ENCODE measurements around the gene STRIP2. TPM values are rescaled to one million over a fixed set of nuclear protein-coding genes. Genes with fewer than 3 reads are reported as not detected.

Gene STRIP2
- total RNA-seq, 1 experiment from 2014 or later = 9.9 TPM

- no peak overlapping the region for H4K8ac ChIP-seq (replicated peaks; ENCODE audit: insufficient read length, low read depth, low read length)
- H2BK5ac ChIP-seq (ENCODE audit: insufficient read length, low read length) = no peak overlapping the region
- no CpG with 5 or more reads among the region's 1 CpG for WGBS (ENCODE audit: extremely low coverage, insufficient read length, low lambda C conversion rate)
- no peak overlapping the region for H3T11ph ChIP-seq (ENCODE audit: low read length)
- H3K9me3 Mint-ChIP-seq = no peaks in the 10 kb centered on the region
- no peaks in the 10 kb centered on the region for H3K23me2 ChIP-seq (ENCODE audit: insufficient read length, low read depth, low read length, poor library complexity, severe bottlenecking)
- no peak overlapping the region for H3K18ac ChIP-seq (ENCODE audit: insufficient read length, low read depth, low read length)
- H3K56ac ChIP-seq (ENCODE audit: insufficient read length, low read depth, low read length) = no peak overlapping the region
- no peak overlapping the region for H2BK20ac ChIP-seq (ENCODE audit: low read depth, low read length, poor library complexity, severe bottlenecking)
- no peaks in the 10 kb centered on the region for H3K27me3 ChIP-seq (ENCODE audit: insufficient read depth, low read length)
- no peak for TF ChIP-seq CTCF (conservative IDR thresholded peaks at IDR 0.05)
- no peak overlapping the region for H3K4ac ChIP-seq (ENCODE audit: low read depth, low read length)
- H4K20me1 ChIP-seq (ENCODE audit: control insufficient read depth, insufficient read depth, insufficient read length) = no peaks in the 10 kb centered on the region
- no peak for DNase-seq
- H3K27ac Mint-ChIP-seq = no peak overlapping the region
- H3K79me2 ChIP-seq (ENCODE audit: insufficient read depth, low read length) = no peaks in the 10 kb centered on the region
- no peaks in the 10 kb centered on the region for H3K27me3 Mint-ChIP-seq (ENCODE audit: low read depth)
- no peak overlapping the region for H3K14ac ChIP-seq (ENCODE audit: insufficient read depth, low read length)
- no peak overlapping the region for H2BK12ac ChIP-seq (ENCODE audit: insufficient read length, low read depth, low read length)
- no peak overlapping the region for H4K5ac ChIP-seq (ENCODE audit: insufficient read length, low read depth, low read length)
- H3K79me1 ChIP-seq (ENCODE audit: insufficient read depth, low read depth, low read length, poor library complexity, severe bottlenecking) = no peaks in the 10 kb centered on the region
- no peak overlapping the region for H2BK15ac ChIP-seq (ENCODE audit: low read depth, low read length)
- no peak overlapping the region for H3K9ac ChIP-seq (ENCODE audit: extremely low read depth, insufficient read length, low read length)
- no peak overlapping the region for H2AK5ac ChIP-seq (ENCODE audit: insufficient read length, low read length)
- H2BK120ac ChIP-seq (ENCODE audit: low read depth, low read length, poor library complexity, severe bottlenecking) = no peak overlapping the region
- no peak overlapping the region for H3K27ac ChIP-seq (ENCODE audit: insufficient read length, low read depth, low read length)
- no peak overlapping the region for H4K91ac ChIP-seq (ENCODE audit: insufficient read length, low read depth, low read length)
- no peak overlapping the region for H3K4me3 Mint-ChIP-seq
- H3K23ac ChIP-seq (ENCODE audit: insufficient read length, low read depth, low read length) = no peak overlapping the region
- H3K4me1 Mint-ChIP-seq = peaks cover 30 to 42% of the 10 kb centered on the region in 2 experiments
- no peaks in the 10 kb centered on the region for H3K9me3 ChIP-seq (ENCODE audit: control insufficient read depth, low read depth, low read length)
- H3K4me2 ChIP-seq (ENCODE audit: insufficient read depth, insufficient read length, low read length) = no peak overlapping the region
- H3K36me3 Mint-ChIP-seq (ENCODE audit: insufficient read depth in 1 of 3, low read depth in 3 of 3) = peaks cover 0 to 2% (median 0%) of the 10 kb centered on the region in 3 experiments; a peak in 1 of 7 replicates
- H2AFZ ChIP-seq (ENCODE audit: low read length) = no peak overlapping the region
- no peaks in the 10 kb centered on the region for H3K4me1 ChIP-seq (ENCODE audit: insufficient read depth, low read length)
Measured at GRCh38 chr7:129385116-129385515, 49.1 kb upstream of the STRIP2 start.
